ENCODE data around the gene GP1BB.

Gene GP1BB

GRCh38 chr22:19709063-19709769 is 14.1 kb upstream of the GP1BB start:
- no peak for TF ChIP-seq CEBPB (IDR thresholded peaks at IDR 0.05)
- no peak for TF ChIP-seq REST (IDR thresholded peaks at IDR 0.05; ENCODE audit: low read depth)
- no peak for TF ChIP-seq RAD21 (IDR thresholded peaks at IDR 0.05; ENCODE audit: low read depth)
- no peak for TF ChIP-seq ZBTB7A (IDR thresholded peaks at IDR 0.05; ENCODE audit: low read depth)
- TF ChIP-seq EGR1 (IDR thresholded peaks at IDR 0.05) = no peak
- TF ChIP-seq MAX (IDR thresholded peaks at IDR 0.05) = no peak

GRCh38 chr22:19710020-19710768 is 13.1 kb upstream of the GP1BB start:
- TF ChIP-seq YY1 (IDR thresholded peaks at IDR 0.05; ENCODE audit: low read depth) = no peak
- TF ChIP-seq TEAD4 (IDR thresholded peaks at IDR 0.05) = no peak
- TF ChIP-seq TAF1 (IDR thresholded peaks at IDR 0.05; ENCODE audit: low read depth) = no peak
- no peak for TF ChIP-seq NFIC (IDR thresholded peaks at IDR 0.05)
- no peak for TF ChIP-seq ZBTB7A (IDR thresholded peaks at IDR 0.05; ENCODE audit: low read depth)

- TF ChIP-seq FOXM1 (IDR thresholded peaks at IDR 0.05; ENCODE audit: borderline replicate concordance, low read depth) = no peak
- no peak for TF ChIP-seq REST (IDR thresholded peaks at IDR 0.05; ENCODE audit: low read depth)
- TF ChIP-seq CREB1 (IDR thresholded peaks at IDR 0.05; ENCODE audit: low read depth) = no peak
- TF ChIP-seq MAX (IDR thresholded peaks at IDR 0.05) = no peak
- TF ChIP-seq CEBPB (IDR thresholded peaks at IDR 0.05) = no peak
- TF ChIP-seq YY1 (IDR thresholded peaks at IDR 0.05; ENCODE audit: low read depth) = no peak
- TF ChIP-seq RAD21 (IDR thresholded peaks at IDR 0.05; ENCODE audit: low read depth) = no peak
- no peak for TF ChIP-seq NFIC (IDR thresholded peaks at IDR 0.05)
- TF ChIP-seq EP300 (IDR thresholded peaks at IDR 0.05; ENCODE audit: borderline replicate concordance) = no peak
- TF ChIP-seq ZBTB7A (IDR thresholded peaks at IDR 0.05; ENCODE audit: low read depth) = no peak
These were observed 12.6 kb upstream of the GP1BB start for GRCh38 chr22:19710769-19711106.

- TF ChIP-seq TCF12 (IDR thresholded peaks at IDR 0.05; ENCODE audit: low read depth) (no peak), EGR1 (IDR thresholded peaks at IDR 0.05) (no peak), USF1 (IDR thresholded peaks at IDR 0.05) (no peak), RAD21 (IDR thresholded peaks at IDR 0.05; ENCODE audit: low read depth) (no peak), TAF1 (IDR thresholded peaks at IDR 0.05; ENCODE audit: low read depth) (no peak), MAX (IDR thresholded peaks at IDR 0.05) (no peak), CEBPB (IDR thresholded peaks at IDR 0.05) (no peak), EP300 (IDR thresholded peaks at IDR 0.05; ENCODE audit: borderline replicate concordance) (no peak), ZBTB7A (IDR thresholded peaks at IDR 0.05; ENCODE audit: low read depth) (no peak), TEAD4 (IDR thresholded peaks at IDR 0.05) (no peak), CREB1 (IDR thresholded peaks at IDR 0.05; ENCODE audit: low read depth) (no peak), REST (IDR thresholded peaks at IDR 0.05; ENCODE audit: low read depth) (no peak), FOXM1 (IDR thresholded peaks at IDR 0.05; ENCODE audit: borderline replicate concordance, low read depth) (no peak), NFIC (IDR thresholded peaks at IDR 0.05) (no peak)
These were observed 10.1 kb upstream of the GP1BB start for GRCh38 chr22:19713245-19713644.
